AG08395 (cell line): ENCODE measurements around the gene PIK3CD.

Source experiments
- DNase-seq: peaks from one replicate; pipeline ENCODE4 v3.0.0; 2012; ENCODE audit warnings: mixed read lengths, low spot score

The PIK3CD gene

GRCh38 chr1:9719978-9720722, 68.6 kb downstream of the PIK3CD start:
- no peak for DNase-seq

GRCh38 chr1:9720785-9721605, 69.5 kb downstream of the PIK3CD start:
- no peak for DNase-seq

- DNase-seq = no peak
Observed at GRCh38 chr1:9721606-9722377, 70.3 kb downstream of the PIK3CD start.

GRCh38 chr1:9722378-9722749, 70.8 kb downstream of the PIK3CD start:
- DNase-seq = no peak

- DNase-seq = no peak
Observed at GRCh38 chr1:9723068-9723805, 71.7 kb downstream of the PIK3CD start.

GRCh38 chr1:9723926-9724325, 72.4 kb downstream of the PIK3CD start:
- no peak for DNase-seq

- peak; percentile 85 for DNase-seq
Observed at GRCh38 chr1:9724706-9725476, 73.4 kb downstream of the PIK3CD start.

- DNase-seq = no peak
Observed at GRCh38 chr1:9726406-9726805, 74.9 kb downstream of the PIK3CD start.

- no peak for DNase-seq
Observed at GRCh38 chr1:9726905-9727595, 75.5 kb downstream of the PIK3CD start.

GRCh38 chr1:9728451-9729295, 77.1 kb downstream of the PIK3CD start:
- no peak for DNase-seq

- DNase-seq = no peak
Observed at GRCh38 chr1:9729523-9729922, 78.0 kb downstream of the PIK3CD start.

GRCh38 chr1:9730096-9730901, 78.8 kb downstream of the PIK3CD start:
- DNase-seq = no peak

GRCh38 chr1:9731051-9731537, 79.6 kb downstream of the PIK3CD start:
- no peak for DNase-seq

GRCh38 chr1:9731561-9731960, 80.0 kb downstream of the PIK3CD start:
- no peak for DNase-seq

GRCh38 chr1:9732123-9732971, 80.8 kb downstream of the PIK3CD start:
- no peak for DNase-seq

GRCh38 chr1:9733160-9733789, 81.7 kb downstream of the PIK3CD start:
- no peak for DNase-seq

GRCh38 chr1:9735800-9736199, 84.3 kb downstream of the PIK3CD start:
- no peak for DNase-seq
